AG09319 (cell line): ENCODE measurements around the gene PRDX2.

ENCODE experiments used
- DNase-seq: peaks from one replicate; pipeline ENCODE4 v3.0.0-alpha.2; 2010; ENCODE audit warnings: low read depth; ENCODE audit errors: extremely low read depth
- TF ChIP-seq, protein P1 (sequence below): IDR thresholded peaks from 2 replicates; pipeline ENCODE4 v1.5.1; 2011; ENCODE audit warnings: low read depth, mild to moderate bottlenecking, inconsistent platforms, low read length, moderate library complexity

PRDX2 gene

DNA sequence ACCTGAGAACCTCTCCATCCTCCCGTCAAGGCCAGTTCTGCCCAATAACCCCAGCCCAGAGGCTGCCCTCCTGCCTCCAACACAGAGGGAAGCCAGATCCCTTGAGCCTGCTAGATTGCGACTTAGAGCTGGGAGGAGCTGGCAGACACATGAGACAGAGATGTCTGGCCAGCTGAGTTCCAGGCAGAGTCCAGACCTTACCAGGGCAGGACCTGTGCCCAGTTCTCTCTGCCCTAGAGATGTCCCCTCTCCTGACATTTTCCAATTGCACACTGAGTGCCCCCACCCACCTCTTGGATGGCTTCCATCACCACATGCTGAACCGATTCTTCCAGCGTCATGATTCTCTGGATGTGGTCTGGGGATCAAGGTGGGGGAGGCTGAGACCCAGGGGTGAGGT, 29.3 kb downstream of the PRDX2 start:
- no peak for DNase-seq
- TF ChIP-seq, protein P1, sequence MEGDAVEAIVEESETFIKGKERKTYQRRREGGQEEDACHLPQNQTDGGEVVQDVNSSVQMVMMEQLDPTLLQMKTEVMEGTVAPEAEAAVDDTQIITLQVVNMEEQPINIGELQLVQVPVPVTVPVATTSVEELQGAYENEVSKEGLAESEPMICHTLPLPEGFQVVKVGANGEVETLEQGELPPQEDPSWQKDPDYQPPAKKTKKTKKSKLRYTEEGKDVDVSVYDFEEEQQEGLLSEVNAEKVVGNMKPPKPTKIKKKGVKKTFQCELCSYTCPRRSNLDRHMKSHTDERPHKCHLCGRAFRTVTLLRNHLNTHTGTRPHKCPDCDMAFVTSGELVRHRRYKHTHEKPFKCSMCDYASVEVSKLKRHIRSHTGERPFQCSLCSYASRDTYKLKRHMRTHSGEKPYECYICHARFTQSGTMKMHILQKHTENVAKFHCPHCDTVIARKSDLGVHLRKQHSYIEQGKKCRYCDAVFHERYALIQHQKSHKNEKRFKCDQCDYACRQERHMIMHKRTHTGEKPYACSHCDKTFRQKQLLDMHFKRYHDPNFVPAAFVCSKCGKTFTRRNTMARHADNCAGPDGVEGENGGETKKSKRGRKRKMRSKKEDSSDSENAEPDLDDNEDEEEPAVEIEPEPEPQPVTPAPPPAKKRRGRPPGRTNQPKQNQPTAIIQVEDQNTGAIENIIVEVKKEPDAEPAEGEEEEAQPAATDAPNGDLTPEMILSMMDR = no peak

DNA sequence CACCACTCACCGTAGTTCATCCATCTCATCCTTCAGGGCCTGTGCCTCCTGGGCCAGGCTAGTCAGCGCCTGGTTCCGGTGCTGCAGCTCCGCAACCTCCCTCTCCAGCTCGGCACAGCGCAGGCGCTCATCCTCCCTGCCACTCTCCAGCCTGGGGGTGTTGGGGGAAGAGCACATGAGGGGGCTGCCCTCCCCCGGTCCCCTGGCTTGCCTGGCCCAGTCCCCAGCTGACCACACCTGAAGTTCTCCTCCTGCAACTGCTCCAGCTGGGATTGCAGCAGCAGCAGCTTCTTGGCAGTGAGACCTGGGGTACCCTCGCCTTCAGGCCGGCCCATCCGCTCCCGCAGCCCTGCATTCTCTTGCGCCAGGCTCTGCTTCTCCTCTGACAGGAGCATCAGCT, 30.7 kb downstream of the PRDX2 start:
- TF ChIP-seq, protein P1 = no peak
- DNase-seq = no peak

DNA sequence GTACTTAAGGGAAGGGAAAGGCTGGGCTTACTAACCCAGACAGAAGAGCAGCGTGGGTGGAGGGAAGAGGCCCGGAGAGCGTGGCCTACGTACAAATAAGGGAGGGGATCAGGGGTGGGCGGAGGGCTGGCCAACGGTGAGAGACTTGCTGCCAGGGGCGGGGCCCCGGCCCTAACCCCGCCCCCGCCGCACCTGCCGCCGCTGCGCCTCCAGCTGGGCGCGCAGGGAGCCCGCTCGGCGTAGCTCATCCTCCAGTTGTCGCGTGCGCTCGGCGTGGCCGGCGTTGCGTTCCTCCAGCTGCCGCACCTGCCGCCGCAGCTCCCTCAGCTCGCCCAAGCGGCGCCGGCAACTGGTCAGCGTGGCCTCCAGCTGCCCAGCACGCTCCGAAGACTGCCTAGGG, 31.9 kb downstream of the PRDX2 start:
- DNase-seq = no peak
- TF ChIP-seq, protein P1 = no peak

DNA sequence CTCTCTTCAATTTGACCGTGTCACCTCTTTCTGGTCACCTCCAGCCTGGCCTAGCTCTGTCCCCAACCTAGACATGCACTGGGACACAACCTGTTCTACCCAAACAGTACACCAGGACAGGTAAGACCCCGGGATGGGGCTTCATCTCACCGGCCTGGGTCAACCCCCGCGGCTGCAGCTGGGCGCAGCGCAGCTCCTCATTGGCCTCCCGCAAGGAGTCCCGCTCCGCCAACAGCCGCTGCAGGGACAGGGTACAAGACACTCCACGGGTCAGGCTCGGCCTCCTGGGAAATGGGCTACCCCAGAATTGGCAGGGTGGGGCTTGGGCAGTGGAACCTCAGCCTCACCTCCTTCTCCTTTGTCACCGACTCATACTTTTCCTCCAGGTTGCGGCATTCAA, 33.9 kb downstream of the PRDX2 start:
- TF ChIP-seq, protein P1 = no peak
- DNase-seq = no peak

DNA sequence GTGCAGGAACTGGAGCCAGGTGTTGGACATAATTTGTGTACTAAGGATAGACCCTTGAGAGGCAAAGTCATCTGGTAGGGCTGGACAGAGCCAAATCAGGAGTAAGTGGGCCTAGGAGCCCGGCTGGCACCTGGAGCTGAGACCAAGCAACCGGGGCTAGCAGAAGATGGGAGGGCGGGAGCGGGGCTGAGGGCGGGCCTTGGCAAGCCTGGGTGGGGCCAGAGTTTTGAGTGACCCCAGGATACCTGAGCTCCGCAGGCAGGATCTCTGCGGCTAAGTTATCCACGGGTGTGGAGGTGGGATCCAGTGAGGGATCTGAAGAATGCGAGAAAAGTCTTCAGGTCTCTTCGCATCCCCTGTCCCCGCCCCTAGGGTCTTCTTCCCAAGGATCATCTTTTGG, 34.5 kb downstream of the PRDX2 start:
- DNase-seq = no peak
- TF ChIP-seq, protein P1 = no peak

DNA sequence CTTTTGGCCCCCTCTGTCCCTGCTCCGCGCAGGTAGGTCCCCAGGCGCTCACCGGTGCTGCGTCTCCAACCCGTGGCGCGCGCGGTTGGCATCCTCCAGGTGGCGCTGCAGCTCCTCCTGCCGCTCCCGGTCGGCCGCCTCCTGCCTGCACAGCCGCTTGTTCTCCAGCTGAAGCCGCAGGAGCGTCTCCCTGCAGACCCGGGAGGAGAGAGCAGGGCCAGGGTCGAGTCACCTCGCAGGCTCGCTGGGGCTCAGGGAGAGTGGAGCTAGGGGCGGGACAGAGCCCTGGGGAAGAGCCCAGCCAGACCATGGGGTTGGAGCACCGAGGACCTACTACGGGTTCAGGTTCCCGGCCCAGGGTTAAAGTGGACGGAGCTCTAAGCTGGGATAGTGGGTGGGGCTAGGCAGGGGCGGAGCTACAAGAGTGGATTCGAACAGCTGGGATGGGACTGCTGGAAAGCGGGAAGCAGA, 35.5 kb downstream of the PRDX2 start:
- no peak for DNase-seq

DNA sequence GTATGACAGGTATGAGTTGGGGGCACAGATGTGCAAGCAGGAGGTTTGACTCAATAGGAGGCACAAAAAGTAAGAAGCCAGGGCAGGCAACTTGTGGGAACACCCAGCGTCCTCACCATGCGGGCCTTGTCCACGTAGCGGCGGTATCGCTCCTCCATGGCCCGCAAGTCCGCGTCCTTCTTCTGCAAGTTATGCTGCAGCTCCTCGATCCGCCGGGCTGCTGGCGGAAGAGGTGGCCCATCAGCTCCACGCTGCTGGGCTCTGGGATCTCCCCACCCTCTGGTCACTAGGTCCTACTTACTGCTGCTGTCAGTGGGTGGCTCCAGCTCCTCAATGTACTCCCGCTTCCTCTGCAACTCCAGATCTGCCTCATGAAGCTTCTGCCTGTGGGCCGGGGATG, 36.9 kb downstream of the PRDX2 start:
- no peak for DNase-seq
- TF ChIP-seq, protein P1 = no peak

More for the DNA sequence above, 35.5 kb downstream of the PRDX2 start:
- TF ChIP-seq, protein P1 = peak; percentile 83
